NCI-H2029 (cell line): ENCODE data around the gene RNF135.
"Not testable (repeated sequence)": the region's sequence is repeated elsewhere in the genome, so short reads cannot be mapped to it uniquely, and the experiment has no call there.

Source experiments
- DNase-seq: peaks from one replicate; lab custom pipeline; 2025; lab: John Stamatoyannopoulos, UW

RNF135 gene

DNA sequence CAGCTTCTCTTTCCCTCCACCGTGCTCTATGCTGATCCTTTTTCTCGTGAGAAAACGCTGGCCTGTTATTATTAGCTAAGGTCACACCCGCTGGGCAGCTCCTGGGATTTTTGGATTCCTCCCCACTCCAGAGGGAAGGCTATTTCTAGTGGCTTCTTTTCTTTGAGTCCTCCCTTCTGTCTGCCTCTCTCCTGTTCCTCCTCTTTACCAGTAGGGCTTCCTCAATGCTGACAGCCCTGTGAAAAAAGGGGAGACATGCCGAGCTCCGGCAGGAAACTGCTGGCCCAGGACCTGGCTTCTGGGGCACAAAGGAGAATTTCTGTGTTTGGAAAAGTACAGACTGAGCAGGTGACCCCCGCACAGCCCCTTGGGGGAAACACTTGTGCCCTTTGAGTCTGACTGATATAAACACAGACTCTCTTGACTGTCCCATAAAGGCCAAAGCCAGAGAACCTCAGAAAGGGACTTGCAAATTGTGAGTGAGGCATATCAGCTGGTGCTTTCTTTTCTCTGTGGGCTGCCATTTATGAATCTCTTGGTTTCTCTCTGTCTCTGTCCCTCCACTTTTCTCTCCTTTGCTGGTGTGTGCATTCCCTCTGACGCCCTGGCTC is 14.0 kb upstream of the RNF135 start:
- no peak for DNase-seq

DNA sequence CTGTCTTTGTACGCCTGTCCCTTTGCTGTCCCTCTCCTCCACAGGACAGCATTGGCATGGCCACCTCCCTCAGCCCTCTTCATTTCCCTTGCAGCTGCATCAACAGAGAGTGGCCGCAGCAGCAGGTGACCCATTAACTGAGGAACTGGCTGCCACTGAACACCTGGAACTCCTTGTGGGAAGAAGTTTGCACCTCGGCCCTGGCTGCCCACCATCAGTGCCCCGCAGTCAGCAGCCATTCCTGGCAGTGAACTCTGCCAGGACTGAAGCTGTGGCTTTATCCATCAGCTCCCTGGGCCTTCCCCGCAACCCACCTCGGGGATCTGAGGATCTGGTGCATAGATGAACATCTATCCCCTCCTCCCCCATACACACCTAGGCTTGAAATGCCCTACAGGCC is 13.1 kb upstream of the RNF135 start:
- DNase-seq, result no peak

DNA sequence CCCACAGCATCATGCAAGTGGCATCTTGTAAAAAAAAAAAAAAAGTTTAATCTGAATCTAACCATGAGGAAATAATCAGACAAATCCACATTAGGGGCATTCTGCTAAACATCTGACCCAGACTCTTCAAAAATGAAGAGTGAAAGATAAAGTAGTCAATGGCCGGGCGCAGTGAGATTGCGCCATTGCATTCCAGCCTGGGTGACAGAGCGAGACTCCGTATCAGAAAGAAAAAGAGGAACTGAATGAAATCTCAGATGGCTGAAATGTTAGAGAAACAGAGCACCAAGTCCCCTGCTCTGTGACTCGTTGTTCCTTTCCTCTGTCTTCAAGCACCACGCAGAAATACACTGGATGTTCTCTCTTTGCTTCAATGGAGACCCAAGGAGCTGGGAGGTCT is 12.7 kb upstream of the RNF135 start:
- DNase-seq, result no peak

- DNase-seq, result no peak
These were observed 9.3 kb upstream of the RNF135 start for GRCh38 chr17:30961209-30962188.

DNA sequence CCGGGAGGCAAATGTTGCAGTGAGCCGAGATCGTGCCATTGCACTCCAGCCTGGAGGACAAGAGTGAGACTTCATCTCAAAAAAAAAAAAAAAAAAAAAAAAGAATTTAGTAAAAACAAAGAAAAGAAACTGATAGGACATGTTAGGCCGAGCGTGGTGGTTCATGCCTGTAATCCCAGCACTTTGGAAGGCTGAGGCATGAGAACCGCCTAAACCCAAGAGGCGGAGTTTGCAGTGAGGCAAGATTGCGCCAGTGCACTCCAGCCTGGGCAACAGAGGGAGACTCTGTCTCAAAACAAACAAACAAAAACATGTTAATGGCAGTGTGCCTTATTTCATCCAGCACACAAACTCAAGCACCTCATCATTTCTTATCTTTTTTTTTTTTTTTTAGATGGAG is 6.5 kb upstream of the RNF135 start:
- DNase-seq, result not testable (repeated sequence)

GRCh38 chr17:30964876-30965275 is 6.0 kb upstream of the RNF135 start:
- no peak for DNase-seq

DNA sequence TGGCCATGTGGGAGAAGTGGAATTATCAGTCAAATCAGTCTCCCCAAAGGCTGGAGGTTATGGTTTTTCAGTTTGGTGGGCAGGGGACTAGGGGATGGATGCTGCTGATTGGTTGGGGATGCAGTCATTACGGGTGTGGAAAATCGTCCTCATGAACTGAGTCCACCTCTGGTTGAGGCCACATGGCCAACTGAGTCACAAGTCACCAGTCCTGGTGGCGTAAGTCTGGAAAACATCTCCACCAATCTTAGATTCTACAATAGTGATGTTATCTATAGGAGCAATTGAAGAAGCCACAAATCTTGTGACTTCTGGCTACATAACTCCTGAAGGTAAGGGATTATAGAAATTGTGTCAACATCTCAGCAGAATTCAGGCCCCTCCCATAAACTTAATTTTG is 5.2 kb upstream of the RNF135 start:
- DNase-seq, result no peak

DNA sequence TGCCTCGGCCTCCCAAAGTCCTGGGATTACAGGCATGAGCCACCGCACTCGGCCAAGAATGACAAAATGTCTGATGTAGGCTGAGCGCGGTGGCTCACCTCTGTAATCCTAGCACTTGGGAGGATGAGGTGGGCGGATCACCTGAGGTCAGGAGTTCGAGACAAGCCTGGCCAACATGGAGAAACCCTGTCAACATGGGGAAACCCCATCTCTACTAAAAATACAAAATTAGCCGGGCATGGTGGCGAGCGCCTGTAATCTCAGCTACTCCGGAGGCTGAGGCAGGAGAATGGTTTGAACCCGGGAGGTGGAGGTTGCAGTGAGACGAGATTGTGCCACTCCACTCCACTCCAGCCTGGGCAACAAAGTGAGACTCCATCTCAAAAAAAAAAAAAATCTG is 2.9 kb upstream of the RNF135 start:
- DNase-seq, result not testable (repeated sequence)

DNA sequence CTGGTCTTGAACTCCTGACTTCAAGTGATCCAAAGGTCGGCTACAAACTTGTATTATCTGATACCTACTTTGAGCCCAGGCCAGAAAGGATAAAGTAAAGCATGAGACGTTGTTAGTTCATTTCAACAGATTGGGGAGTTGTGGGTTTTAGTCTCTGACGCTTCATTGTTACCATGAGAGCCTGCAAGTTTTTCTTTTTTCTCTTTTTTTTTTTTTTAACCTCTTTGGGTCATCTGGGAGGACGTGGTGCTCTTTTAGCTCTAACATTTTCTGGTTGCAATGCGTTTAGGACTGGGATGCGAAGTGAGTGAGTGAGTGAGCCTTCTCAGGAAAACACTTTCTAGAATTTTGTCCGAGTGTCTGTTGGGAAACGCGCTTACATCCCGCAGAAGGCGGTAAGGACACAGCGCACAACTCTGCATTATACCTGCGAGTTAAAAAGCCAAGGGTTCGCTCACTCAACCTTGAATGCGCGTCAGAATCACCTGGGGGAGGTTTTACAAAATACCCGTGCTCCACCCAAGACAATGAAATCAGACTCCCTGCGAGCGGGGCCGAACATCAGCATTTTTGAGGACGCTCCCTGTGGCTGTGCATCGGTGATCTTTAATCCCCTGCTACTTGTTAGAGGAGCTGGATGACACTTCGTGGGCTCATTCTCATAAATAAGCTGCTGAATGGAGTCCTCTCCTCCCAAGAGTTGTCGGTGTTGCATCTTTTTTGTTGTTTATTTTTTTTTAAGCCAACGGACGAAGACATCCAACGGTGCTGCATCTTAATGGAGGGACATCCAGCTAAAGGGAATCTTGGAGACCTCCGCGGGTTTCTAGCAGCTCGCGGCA is 629 bp upstream of the RNF135 start:
- no peak for DNase-seq

GRCh38 chr17:30975042-30975820 is 4.4 kb downstream of the RNF135 start:
- no peak for DNase-seq

DNA sequence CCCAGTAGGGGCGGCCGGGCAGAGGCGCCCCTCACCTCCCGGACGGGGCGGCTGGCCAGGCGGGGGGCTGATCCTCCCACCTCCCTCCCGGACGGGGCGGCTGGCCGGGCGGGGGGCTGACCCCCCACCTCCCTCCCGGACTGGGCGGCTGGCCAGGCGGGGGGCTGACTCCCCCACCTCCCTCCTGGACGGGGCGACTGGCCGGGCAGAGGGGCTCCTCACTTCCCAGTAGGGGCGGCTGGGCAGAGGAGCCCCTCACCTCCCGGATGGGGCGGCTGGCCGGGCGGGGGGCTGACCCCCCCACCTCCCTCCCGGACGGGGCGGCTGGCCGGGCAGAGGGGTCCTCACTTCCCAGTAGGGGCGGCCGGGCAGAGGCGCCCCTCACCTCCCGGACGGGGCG is 9.1 kb downstream of the RNF135 start:
- not testable (repeated sequence) for DNase-seq

GRCh38 chr17:30981531-30982519 is 11.0 kb downstream of the RNF135 start:
- no peak for DNase-seq

- DNase-seq, result no peak
These were observed 12.0 kb downstream of the RNF135 start for GRCh38 chr17:30982855-30983254.

DNA sequence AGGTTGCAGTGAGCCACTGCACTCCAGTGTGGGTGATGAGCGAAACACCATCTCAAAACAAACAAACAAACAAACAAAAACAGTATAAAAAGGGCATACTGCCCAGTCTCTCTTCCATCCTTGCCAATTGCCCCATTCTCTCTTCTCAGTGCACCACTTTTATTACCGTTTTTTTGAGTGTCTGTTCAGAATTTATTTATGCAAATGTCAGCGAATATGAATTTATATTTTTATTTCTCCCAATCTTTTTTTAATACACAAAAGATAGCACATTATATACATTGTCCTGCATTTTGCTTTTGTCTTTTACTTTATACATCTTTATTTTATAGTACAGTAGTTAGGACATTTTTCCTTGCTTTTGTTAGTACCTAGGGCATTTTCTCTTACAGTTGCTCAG is 19.6 kb downstream of the RNF135 start:
- no peak for DNase-seq

DNA sequence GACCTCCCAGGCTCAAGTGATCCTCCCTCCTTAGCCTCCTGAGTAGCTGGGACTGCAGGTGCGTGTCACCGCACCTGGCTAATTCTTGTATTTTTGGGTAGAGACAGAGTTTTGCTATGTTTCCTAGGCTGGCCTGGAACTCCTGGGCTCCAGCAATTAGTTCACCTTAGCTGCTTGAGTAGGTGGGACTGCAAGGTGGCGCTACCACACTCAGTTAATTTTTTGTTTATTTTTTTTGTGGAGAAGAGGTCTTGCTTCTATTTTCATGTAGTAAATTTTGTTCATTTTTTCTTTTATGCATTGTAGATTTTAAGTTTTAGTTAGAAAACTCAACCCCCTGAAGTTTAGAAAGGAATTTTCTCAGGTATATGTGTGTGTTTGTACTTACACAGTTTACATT is 21.7 kb downstream of the RNF135 start:
- DNase-seq, result no peak

DNA sequence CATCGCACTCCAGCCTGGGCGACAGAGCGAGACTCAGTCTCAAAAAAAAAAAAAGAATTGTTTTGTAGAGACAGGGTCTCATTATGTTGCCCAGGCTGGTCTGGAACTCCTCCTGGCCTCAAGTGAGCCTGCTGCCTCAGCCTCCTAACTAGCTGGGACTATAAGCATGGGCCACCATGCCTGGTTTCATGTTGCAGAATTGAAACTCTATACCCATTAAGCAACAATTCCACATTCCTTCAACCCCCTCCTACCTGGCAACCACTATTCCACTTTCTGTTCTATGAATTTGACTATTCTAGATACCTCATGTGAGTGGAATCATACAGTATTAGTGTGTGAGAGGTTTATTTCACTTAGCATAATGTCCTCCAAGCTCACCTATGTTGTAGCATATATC is 24.5 kb downstream of the RNF135 start:
- DNase-seq, result no peak

DNA sequence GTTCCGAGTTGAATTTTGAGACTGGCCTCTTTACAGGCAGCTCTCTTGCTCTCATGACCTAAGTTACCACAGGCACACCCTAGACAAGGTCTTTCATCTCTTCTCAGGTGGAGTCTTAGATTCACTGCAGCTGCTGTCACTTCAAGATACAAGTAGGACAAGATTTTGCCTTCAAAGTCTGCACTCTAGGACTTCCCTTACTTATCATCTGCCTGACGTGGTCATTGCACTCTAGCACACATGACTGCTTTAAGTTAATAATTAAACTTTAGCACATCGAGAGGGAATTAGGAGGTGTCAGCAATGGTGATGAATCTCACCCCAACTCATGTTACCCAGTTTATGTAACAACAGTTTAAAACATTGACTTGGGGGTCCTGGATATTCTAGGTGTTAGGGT is 25.6 kb downstream of the RNF135 start:
- DNase-seq, result no peak

- DNase-seq, result no peak
These were observed 26.4 kb downstream of the RNF135 start for GRCh38 chr17:30997270-30997669.

DNA sequence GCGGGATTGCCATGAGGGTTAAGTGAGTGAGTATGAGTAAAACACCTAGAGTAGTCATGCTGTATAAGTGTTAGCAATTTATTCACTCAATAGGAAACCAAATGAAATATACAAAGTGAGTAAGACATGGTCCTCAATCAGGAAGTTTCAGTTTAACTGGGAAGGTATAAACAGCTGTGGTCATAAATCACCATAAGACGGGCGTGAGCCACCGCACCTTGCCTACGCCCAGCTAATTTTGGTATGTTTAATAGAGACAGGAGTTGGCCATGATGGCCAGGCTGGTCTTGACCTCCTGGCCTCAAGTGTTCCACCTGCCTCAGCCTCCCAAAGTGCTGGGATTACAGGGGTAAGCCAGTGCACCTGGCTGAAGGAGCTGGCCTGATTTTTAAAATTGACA is 27.0 kb downstream of the RNF135 start:
- no peak for DNase-seq

DNA sequence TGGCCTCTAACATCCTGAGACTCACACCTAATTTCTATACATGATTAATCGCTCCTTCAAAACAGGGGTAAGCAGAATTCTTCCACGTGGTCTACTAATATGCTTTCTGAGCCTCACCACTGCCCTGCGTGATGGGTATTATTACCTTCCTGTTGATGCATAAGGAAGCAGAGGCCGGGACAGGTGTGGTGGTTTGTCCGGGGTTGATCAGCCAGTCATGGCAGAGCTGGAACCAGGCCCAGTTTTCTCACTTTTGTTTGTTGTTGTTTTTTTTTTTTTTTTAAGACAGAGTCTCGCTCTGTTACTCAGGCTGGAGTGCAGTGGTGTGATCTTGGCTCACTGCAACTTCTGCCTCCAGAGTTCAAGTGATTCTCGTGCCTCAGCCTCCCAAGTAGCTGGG is 31.2 kb downstream of the RNF135 start:
- no peak for DNase-seq
